GDM1 (cell line): ENCODE data around the gene CDH23.
A peak's percentile ranks its signal among the peaks of the same experiment; 100 is the strongest.

Experiments used
- DNase-seq: peaks from one replicate; lab custom pipeline; 2025; lab: John Stamatoyannopoulos, UW

The CDH23 gene

DNA sequence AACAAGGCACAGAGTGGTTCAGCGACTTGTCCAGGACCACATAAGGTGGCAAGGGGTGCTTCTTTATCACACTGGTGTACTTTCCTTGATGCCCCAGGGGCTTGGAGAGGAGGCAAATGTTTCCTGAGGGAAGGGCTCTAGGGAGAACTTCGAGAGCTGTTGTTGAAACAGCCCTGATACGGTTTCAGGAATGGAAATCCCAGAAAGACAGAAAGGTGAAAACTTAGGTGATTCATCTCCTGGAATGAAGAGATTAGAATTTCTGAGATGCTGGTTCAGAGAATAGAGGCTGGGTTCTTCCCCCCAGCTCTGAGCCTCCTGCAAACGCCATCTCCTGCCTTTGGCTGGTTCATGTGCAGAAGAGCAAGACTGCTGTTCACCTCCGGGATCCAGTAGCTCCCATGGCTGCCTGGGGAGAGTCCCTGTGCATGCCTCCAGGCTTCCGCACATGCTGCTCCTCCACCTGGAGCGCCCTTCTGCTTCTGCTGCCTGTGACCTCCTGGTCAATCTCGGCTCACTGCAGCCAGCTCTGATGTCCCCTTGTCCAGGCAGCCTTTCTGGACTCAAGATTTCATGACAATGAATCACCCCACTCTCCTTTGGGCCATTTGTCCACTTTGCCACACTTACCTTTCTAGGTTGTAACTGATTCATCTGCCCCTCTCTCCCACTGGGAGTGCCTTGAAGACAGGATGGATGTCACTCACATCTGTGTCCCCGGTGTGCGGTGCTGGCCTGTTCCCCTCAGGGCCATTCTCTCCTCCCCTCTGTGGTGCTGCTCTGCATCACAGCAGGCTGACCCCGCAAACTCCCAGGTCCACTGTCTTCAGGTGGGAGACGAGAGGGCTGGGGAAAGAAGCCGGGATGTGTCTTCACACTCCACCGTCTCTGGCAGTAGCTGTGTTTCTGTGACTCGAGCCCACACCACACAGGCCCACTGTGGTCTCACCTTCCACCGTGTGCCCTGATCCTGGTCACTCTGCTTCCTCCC lies 3.6 kb upstream of the CDH23 start:
- no peak for DNase-seq

DNA sequence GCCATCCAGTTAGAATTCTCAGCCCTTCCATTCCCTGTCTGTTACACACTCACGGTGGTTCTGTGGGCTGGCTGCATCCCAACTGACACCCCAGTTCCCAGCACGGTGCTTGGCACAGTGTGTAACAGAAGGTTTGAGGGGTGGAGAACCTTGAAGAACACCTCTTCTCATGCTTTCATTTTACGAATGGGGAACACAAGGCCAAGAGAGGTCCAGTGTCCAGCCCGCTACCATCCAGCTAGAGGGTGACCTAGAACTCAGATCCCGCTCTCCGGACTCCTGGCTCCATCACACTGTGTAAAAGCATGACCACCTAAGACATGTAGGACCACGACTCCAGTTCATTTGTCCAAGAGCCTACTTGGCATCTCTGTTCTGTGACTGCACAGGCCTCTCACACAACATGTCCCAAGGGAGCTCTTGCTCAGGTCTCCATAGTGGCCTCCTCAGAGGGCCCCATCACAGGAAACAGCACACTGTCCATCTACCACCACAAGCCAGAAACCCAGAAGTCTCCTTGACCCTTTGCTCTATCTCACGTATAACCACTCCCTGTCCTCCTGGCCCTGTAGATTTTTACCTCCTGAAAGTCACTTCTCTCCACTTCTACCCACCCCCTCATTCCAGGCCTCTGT lies 2.8 kb upstream of the CDH23 start:
- DNase-seq, result no peak

- DNase-seq, result no peak
These were observed 1.7 kb upstream of the CDH23 start for GRCh38 chr10:71394926-71395562.

DNA sequence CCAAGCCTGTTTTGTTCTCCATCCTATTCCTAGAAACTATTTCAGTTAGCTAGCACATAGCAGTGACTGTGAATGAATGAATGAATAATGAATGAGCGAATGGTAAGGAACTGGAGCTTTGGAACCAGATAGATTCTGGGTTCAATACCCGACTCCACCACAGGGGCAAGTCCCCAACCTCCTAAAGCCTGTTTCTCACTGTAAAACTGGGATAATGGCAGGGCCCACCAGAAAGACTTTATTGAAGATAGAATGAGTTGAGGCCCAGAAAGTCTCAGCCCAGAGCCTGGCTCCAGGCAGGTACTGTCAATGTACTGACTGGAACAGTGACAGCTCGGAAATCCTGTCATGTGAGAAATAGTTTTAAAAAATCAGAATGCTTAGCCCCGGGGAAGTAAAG lies 1.1 kb upstream of the CDH23 start:
- DNase-seq, result no peak

DNA sequence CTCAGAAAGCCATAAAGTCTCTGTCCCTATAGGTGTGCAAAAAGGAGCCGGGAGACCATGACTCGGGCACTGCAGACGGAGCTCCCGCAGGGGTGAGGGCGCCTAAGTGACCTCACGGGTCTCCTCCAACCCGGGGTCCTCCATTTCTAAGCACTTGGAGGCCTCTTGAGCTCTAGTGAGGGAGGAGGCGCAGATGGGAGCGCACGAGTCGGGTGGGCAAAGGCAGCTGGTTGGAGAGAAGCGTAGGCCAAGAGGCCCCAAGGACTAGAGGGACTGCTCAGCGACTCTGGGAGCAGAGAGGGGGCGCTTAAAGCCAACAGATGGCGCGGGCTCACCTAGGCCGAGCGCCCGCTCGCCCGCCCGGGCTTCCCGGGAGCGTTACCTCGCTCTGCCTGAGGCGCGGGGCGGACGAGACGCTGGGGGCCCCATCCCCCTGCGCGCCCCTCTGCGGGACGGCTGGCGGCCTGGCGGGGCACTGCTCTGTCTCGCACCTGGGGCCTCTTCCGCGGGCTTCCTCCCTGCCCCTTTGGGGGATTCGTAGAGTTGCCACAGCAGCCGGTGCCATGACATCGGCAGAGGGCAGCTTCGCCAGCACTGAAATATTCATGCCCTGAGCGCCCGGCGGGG lies 523 bp upstream of the CDH23 start:
- DNase-seq, result peak; percentile 68

DNA sequence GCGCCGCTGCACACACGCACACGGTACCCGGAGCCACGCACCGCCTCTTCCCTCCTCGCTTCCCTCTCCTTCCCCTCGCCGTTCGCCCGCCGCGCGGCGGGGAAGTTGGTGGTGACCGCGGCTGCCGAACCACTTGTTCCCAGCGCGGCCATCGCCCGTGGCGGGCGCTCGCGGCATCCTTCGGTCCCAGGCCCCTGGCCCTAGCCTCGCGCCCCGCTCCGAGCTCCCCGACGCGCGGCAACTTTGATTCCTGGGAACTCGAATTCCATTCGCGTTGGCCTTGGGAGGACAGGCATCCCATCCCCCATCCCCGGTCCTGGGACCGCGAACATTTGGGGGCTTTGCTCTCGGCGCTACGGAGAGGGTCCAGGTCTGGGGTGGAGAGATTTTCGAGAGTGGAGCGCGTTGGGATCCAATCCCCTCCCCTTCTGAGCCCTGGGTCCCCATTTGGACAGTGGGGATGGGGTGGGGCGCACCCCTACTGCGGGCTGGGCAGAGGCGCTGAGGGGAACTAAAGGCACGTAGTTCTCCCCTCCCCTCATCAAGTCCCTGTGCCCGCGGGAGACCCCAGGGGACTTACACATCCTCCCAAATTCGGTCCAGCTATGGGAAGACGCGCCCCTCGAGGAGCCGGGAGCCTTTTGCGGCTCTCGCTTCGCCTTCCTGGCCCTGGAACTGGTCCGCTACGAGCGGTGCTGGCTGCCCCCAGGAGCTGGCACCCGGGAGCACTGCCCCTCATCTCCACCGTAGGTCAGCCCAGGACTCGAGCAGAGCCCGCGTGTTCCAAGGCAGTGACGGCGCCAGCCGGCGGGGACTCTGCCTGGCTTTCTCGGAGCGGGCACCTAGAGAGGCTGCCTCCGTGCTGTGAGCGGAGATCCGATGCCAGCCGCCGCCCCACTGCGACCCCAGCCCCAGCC lies 834 bp downstream of the CDH23 start:
- no peak for DNase-seq

- no peak for DNase-seq
These were observed 2.3 kb downstream of the CDH23 start for GRCh38 chr10:71398976-71399375.

- DNase-seq, result no peak
These were observed 3.2 kb downstream of the CDH23 start for GRCh38 chr10:71399946-71400345.

GRCh38 chr10:71401056-71401455 lies 4.3 kb downstream of the CDH23 start:
- DNase-seq, result no peak

GRCh38 chr10:71402005-71402404 lies 5.3 kb downstream of the CDH23 start:
- DNase-seq, result no peak

DNA sequence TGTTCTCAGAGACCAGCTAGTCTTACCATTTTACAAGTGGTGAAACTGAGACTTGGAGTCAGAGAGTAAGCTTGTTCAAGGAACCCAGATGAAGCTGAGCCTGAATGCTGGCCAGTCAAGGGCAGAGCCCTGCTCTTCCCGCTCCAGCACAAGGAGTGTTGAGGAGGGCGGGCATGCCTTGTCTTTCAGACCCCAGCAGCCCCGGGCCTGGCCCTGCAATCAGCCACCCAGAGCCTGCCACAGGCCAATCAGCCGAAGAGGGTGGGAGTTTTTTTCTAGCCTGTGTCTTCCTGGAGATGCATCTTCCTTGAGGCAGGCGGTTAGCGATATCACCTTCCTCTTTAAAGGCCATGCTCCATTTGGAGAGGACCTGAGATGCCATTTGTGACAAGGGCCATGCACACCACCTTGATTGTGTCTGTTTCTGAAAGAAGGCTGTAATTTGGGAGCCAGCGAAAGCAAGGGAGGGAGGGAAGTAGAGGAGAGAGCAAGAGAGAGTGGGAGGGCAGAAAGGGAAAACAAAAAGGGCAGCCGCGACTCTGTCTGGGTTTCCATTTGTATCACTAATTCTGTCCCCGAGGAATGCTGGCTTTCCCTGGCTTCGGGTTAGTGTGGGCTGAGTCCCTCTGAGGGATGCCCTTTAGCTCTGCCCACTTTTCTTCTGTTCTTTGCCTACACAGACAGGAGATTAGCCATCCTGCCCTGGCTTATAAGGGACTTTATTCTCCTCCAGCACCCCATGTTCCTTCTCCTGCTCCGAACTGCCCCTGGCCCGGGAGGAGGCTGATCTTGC lies 8.0 kb downstream of the CDH23 start:
- no peak for DNase-seq

DNA sequence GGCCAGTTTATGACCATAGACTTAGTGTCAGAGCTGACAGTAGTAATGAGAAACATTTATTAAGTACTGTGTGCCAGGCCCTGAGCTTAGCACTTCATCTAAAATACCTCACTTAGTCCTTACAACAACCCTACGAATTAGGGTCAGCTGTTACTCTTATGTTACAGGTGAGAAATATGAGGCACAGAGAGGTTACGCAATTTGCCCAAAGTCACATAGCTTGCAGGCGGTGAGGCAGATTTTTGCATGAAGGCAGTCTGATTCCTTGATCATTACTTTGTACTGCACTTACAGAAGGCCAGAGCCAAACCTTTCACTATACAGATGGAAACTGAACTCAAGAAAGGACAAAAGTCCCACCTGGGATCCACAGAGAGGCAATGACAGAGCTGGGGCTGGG lies 10.2 kb downstream of the CDH23 start:
- DNase-seq, result no peak

DNA sequence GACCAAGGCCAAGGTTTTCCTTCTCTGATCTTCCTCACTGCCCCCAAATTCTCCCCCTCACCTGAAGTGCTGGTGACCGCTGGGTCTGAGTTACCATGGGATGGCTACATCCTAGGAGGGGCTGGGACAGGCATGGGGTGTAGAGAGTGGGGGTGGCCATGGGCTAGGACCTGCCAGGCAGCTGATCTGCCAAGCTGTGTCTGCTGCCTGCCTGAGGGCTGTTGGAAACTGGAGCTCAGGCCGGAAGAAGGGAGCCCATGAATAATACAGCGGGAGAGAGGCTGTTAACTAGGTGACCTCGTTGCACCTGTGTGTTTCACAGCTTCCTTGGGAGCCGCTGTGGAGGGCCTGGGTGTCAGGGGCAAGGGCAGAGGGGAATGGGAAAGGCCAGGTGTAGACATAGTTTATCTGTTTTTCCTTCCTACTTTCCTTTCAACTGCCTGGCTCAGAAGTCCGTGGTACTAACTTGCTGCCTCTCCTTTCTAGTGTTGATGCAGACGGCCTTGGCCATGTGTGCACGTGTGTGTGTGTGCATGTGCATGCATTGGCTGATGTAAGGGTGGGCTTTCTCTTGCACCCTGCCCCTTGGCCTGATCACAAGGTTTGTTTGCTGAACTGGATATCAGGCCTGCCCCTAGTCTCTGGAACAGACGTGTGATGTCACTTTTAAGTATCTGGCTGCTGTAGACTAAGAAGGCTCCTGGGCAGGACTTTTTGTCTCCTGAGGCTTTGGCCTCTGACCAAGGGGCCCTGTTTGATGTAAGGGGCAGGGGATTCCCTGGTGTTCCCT lies 11.9 kb downstream of the CDH23 start:
- no peak for DNase-seq

DNA sequence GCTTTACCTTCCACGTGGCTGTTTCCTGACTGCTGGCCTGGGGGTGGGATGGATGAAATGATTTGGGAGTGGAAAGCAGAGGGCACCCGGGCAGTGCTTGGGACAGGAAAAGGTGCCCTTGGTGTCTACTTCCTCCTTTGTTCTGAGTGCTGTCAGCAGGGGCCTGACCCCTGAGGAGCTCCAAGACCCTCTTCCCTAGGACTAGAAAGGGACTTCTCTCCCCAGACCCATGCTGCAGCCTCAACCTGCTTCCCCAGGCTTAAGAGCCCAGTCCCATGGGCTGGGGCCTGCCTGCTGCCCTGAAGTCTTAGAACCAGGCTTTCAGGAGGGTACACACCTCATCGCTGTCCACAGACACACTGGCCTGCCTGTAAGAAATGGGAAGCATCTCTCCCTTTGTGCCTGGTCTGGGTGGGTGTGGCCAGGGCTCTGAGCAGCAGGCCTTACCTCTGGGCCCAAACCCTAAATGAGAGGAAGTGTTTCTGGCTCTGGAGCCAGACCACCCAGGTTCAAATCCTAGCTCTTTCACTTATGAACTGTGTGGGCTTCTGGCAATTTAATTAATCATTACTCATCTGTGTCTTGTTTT lies 12.9 kb downstream of the CDH23 start:
- no peak for DNase-seq

- DNase-seq, result no peak
These were observed 16.9 kb downstream of the CDH23 start for GRCh38 chr10:71413581-71413980.

GRCh38 chr10:71414359-71414758 lies 17.6 kb downstream of the CDH23 start:
- DNase-seq, result no peak

GRCh38 chr10:71419002-71419540 lies 22.4 kb downstream of the CDH23 start:
- DNase-seq, result no peak

DNA sequence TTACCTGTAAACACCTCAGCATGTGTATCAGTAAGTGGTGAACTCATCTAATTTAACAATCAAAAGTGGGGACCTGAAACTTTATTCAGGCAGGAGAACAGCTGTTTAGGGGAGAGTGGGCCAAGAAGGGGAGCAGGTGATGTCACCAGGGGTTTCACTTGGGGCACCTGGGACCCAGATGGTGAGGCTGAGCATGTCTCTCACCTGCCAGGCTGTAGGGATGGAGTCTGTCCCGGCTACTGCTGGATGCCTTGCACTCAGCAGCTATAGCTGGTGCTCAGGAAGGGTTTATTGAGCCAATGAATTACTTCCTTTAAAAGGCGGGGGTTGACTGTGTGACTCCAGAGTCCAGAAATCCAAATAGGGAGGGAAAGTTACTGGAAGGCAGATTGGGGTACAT lies 23.0 kb downstream of the CDH23 start:
- no peak for DNase-seq

DNA sequence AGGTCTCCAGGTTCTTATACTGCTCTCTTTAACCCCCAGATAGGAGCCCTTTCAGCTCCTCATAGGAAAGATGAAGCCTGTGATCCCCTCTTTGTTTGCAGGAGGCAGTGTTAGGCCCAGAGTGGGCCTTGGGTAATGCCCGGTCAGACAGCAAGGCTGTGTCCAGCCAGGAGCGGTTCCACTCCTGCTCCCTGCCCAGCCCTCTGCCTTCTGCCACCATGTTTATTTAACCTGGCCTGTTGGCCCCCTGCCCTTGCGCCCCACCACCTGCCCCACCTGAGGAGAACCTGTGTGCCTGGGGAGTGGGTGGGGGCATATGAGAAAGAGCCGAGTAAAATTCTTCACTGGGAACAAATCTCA lies 24.3 kb downstream of the CDH23 start:
- no peak for DNase-seq
